Testis (tissue), 3 donors: ENCODE results near the gene FAR1. TPM values are rescaled to one million over a fixed set of nuclear protein-coding genes. Genes with fewer than 3 reads are reported as not detected.
"Not testable (repeated sequence)": the region's sequence is repeated elsewhere in the genome, so short reads cannot be mapped to it uniquely, and the experiment has no call there.

Source experiments
- DNase-seq: peaks from one replicate; pipeline ENCODE4 v3.0.0-alpha.2; 2019
- H3K27ac ChIP-seq, 2 donors: fragments of 200-600 bp; sonication (generic); one replicate each; pipeline ENCODE4 v1.5.1; 2019
- H3K27me3 ChIP-seq: fragments of 200-600 bp; sonication (generic); one replicate; pipeline ENCODE4 v1.5.1; 2019
- H3K36me3 ChIP-seq: fragments of 200-600 bp; sonication (generic); one replicate; pipeline ENCODE4 v1.5.1; 2017; ENCODE audit warnings: low read depth; ENCODE audit errors: missing control alignments
- H3K4me1 ChIP-seq: fragments of 200-600 bp; sonication (generic); one replicate; pipeline ENCODE4 v1.5.1; 2019
- H3K4me3 ChIP-seq, 2 donors: fragments of 200-600 bp; sonication (generic); one replicate each; pipeline ENCODE4 v1.5.1; 2017 to 2019
- H3K9me3 ChIP-seq: fragments of 200-600 bp; sonication (generic); one replicate; pipeline ENCODE4 v1.5.1; 2017
- POLR2A ChIP-seq: fragments of 450-650 bp; IDR thresholded peaks from one replicate; pipeline ENCODE4 v1.6.1; 2017; ENCODE audit warnings: antibody characterized with exemption, mild to moderate bottlenecking, moderate library complexity
- WGBS, 2 donors: methylation state at CpG; one replicate each; pipeline ENCODE4 v1.1.5; 2018; 5-methylcytosine and 5-hydroxymethylcytosine counted together
- intact Hi-C: fragments of 100-400 bp; cut with DNase I; formaldehyde crosslinking; loops from one replicate; pipeline ENCODE4 v1.15.1; 2023; ENCODE audit warnings: low total_unique reads
- polyA plus RNA-seq: library from polyadenylated mRNA; stranded (reverse); fragments of 350-450 nt; fragmentation: Illumina TruSeq; extraction: RNeasy Lipid Tissue Mini Kit (QIAGEN cat#74804); gene quantifications from one replicate; pipeline ENCODE4 v1.2.3, GENCODE V29; 2014; ENCODE audit warnings: low read depth, low replicate concordance; ENCODE audit not compliant: insufficient read depth
- total RNA-seq, 2 donors: library from RNA; depleted of rRNA; stranded (reverse); fragments of >200 nt; gene quantifications; one replicate each; pipeline ENCODE4 v1.2.3, GENCODE V29; 2016
- TF ChIP-seq, protein P1 (sequence below), 3 experiments: fragments of 450-650 bp in 2 of 3; fragments of 200-600 bp in 1 of 3; sonication (generic) in 1 of 3; IDR thresholded peaks; one replicate each; pipeline ENCODE4 v1.5.1; 2016 to 2019; ENCODE audit warnings: antibody characterized with exemption in 3 of 3, mild to moderate bottlenecking in 2 of 3, moderate library complexity in 1 of 3

FAR1 gene
- total and polyA plus RNA-seq, 3 donors from 2014 or later, result 33.8 to 65.6 (median 52.9) TPM

DNA sequence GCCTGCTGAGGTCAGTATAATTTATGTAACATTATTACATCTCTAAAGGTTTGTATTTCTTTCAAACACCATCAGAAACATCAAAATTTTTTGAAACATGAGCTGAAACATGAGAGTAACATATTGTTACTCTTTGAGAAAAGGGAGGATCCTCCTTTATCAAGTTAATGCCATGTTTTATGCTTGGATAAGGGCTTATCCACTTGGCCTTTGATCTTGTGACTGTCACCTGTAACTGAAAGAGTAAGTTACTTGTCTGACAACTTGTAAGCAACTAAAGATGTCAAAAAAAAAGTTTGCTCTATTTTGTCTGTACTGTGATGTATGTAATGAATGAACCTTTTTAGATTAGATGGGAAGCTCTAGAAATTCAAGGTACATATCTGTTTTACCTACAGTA lies 59.6 kb downstream of the FAR1 start:
- Histone ChIP-seq H3K4me1 (no peaks in the 10 kb centered on the region), H3K36me3 (no peaks in the 10 kb centered on the region), H3K9me3 (no peaks in the 10 kb centered on the region), H3K4me3 (no peak overlapping the region), H3K27me3 (no peaks in the 10 kb centered on the region), H3K27ac (no peak overlapping the region)
- DNase-seq, result no peak
- intact Hi-C loops, result no loop called here
- TF ChIP-seq POLR2A, result no peak
- TF ChIP-seq, protein P1, sequence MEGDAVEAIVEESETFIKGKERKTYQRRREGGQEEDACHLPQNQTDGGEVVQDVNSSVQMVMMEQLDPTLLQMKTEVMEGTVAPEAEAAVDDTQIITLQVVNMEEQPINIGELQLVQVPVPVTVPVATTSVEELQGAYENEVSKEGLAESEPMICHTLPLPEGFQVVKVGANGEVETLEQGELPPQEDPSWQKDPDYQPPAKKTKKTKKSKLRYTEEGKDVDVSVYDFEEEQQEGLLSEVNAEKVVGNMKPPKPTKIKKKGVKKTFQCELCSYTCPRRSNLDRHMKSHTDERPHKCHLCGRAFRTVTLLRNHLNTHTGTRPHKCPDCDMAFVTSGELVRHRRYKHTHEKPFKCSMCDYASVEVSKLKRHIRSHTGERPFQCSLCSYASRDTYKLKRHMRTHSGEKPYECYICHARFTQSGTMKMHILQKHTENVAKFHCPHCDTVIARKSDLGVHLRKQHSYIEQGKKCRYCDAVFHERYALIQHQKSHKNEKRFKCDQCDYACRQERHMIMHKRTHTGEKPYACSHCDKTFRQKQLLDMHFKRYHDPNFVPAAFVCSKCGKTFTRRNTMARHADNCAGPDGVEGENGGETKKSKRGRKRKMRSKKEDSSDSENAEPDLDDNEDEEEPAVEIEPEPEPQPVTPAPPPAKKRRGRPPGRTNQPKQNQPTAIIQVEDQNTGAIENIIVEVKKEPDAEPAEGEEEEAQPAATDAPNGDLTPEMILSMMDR (IDR thresholded peaks at IDR 0.05), result no peak

DNA sequence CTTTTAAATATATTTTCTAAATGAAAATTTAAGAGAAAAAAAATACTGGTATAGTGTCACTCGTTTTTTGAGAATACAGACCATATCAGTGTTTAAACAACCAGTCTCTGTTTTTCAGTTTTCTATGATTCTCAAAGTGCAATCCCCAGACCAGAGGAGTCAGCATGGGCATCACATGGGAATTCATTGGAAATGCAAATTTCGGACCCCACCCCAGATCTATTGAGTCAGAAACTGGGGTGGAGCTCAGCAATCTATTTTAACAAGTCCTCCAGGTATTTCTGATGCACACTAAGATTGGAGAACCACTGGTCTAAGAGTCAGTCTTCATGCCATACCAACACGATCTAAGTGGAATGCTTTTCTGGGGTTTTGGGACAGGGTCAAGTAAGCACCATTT lies 66.1 kb downstream of the FAR1 start:
- Histone ChIP-seq H3K27ac (no peak overlapping the region), H3K4me3 (no peak overlapping the region), H3K36me3 (no peaks in the 10 kb centered on the region), H3K4me1 (no peaks in the 10 kb centered on the region), H3K27me3 (no peaks in the 10 kb centered on the region), H3K9me3 (no peaks in the 10 kb centered on the region)
- no peak for DNase-seq
- intact Hi-C loops, result no loop called here
- 82 to 89% methylated on average over 3 of the region's 3 CpGs for WGBS, 2 donors
- no peak for TF ChIP-seq POLR2A
- TF ChIP-seq, protein P1 (IDR thresholded peaks at IDR 0.05), result no peak

DNA sequence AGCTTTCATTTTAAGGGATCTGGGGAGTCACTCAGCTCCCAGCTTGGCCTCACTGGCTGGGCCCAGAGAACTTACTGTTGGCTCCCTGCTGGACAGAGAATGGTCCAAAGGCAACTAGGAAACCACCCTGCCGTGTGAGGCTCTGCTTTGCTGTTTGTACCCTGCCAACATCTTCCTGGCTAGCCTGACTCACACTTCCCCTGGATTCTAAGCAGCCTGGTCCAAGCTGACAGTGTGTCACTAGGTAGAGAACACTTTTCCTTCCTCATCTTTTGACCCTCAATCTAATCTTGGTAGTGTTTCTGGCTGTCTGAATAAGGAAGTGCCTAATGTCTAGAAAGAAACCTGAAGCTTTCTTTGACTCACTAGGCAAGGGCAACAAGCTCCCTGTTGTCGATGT lies 76.7 kb downstream of the FAR1 start:
- H3K36me3 ChIP-seq, result no peaks in the 10 kb centered on the region
- DNase-seq, result no peak
- intact Hi-C loops, result no loop called here
- no peaks in the 10 kb centered on the region for H3K4me1 ChIP-seq
- H3K4me3 ChIP-seq, result no peak overlapping the region
- no peak overlapping the region for H3K27ac ChIP-seq
- H3K27me3 ChIP-seq, result no peaks in the 10 kb centered on the region
- TF ChIP-seq, protein P1 (IDR thresholded peaks at IDR 0.05), result no peak
- TF ChIP-seq POLR2A, result no peak
- 61 to 83% methylated on average over 2 of the region's 2 CpGs for WGBS, 2 donors
- H3K9me3 ChIP-seq, result no peaks in the 10 kb centered on the region

DNA sequence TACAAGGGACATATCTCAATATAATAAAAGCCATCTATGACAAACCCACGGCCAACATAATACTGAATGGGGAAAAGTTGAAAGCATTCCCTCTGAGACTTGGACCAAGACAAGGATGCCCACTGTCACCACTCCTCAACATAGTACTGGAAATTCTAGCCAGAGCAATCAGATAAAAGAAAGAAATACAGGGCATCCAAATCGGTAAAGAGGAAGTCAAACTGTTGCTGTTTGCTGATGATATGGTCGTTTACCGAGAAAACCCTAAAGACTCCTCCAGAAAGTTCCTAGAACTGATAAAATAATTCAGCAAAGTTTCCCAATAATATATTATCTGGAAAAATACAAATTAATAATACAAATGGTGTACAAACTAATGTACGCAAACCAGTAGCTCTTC lies 84.8 kb downstream of the FAR1 start:
- WGBS, 2 donors, result 87 to 91% methylated on average over 5 of the region's 5 CpGs
- intact Hi-C loops, result not testable (repeated sequence)

DNA sequence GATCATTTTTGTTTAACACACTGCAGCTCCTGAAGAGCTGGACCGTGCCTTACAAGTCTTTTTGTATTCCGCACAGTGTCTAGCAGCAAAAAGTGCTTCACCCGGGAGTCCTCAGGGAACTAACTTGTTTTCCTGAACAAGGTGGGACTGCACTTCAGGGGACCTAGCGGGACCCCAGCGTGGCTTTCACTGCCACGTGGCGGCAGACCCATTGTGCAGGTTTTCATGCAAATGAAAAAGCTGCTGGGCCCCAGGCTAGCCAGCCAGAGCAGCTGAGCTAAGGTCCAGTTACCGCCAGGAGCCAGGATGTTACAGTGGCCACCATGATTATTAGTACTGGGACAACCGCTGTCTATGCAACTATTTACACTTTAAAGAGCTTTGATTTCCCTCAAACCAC lies 90.6 kb downstream of the FAR1 start:
- Histone ChIP-seq H3K9me3 (no peaks in the 10 kb centered on the region), H3K27ac (no peak overlapping the region), H3K27me3 (no peaks in the 10 kb centered on the region), H3K4me3 (no peak overlapping the region), H3K36me3 (no peaks in the 10 kb centered on the region), H3K4me1 (no peaks in the 10 kb centered on the region)
- 78 to 83% methylated on average over 4 to 9 of the region's 9 CpGs for WGBS, 2 donors
- DNase-seq, result no peak
- TF ChIP-seq, protein P1 (IDR thresholded peaks at IDR 0.05), result no peak
- no peak for TF ChIP-seq POLR2A
- intact Hi-C loops, result no loop called here

More for the DNA sequence above, 84.8 kb downstream of the FAR1 start:
- H3K4me3 ChIP-seq, H3K36me3 ChIP-seq, H3K27ac ChIP-seq, H3K27me3 ChIP-seq, H3K9me3 ChIP-seq, DNase-seq, H3K4me1 ChIP-seq: not testable (repeated sequence)
